T1000 (cell line): ENCODE measurements around the gene C18orf32.
"Not testable (repeated sequence)": the region's sequence is repeated elsewhere in the genome, so short reads cannot be mapped to it uniquely, and the experiment has no call there.

Source experiments
- DNase-seq: peaks from one replicate; lab custom pipeline; 2025; ENCODE audit warnings: mixed read lengths; lab: John Stamatoyannopoulos, UW

The C18orf32 gene

DNA sequence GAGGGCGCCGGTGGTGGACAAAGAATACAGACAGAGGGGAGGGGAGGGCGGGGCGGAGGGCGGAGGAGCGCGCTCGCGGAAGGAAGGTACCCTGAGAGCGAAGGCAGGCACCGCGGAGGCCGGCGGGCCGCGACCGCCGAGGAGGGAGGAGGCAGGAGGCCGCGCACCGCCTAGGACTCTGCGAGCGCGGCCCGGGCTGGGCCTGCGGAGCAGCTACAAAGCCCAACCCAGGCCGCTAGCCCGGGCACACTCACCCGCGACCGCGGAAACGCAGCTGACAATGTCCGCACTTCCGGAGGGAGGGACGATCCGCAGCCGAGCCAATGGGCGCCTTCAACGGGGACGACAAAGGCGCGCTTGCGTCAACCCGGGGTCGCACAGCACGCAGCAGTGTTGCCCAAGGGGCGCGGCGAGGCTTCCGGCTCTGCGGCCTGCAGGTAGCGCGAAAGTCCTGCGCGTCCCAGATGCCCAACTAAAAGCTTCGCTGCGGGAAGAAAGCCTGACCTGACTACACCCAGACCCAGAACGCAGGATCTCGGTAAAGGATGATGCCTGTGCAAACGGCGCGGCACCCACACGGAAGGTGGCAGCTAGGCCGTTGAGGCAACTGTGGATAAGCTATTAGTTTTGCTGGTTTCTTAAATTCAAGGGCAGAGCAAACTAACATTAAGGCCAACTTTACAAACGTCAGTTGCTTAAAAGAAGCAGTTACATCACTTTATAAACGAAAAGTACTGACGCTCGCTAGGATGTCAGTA lies at the start of gene C18orf32:
TSS of gene C18orf32 (minus strand) at position 282 of the 758 bp plus-strand sequence. CDS start 3,486 bp downstream, outside the sequence.
- DNase-seq: peak; percentile 73

- DNase-seq: no peak
Observed at GRCh38 chr18:49534846-49535601, 48.0 kb upstream of the C18orf32 start.

GRCh38 chr18:49531678-49532153 lies 44.7 kb upstream of the C18orf32 start:
- no peak for DNase-seq

DNA sequence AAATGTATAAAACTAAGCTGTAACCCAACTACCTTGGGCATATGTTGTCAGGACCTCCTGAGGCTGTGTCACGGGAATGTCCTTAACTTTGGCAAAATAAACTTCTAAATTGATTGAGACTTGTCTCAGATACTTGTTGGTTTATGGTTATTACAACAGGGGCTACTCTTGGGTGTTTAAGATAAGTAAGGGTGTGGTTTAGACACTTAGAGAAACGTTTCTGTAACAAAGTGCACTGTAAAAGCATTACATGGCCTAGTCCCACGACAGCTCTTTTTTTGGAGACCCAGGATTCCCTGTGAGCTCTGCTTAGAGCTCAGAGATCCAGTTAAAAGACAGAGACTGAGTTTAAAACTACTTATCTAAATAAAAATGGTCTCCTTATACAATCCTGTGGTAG lies 42.6 kb upstream of the C18orf32 start:
- no peak for DNase-seq

DNA sequence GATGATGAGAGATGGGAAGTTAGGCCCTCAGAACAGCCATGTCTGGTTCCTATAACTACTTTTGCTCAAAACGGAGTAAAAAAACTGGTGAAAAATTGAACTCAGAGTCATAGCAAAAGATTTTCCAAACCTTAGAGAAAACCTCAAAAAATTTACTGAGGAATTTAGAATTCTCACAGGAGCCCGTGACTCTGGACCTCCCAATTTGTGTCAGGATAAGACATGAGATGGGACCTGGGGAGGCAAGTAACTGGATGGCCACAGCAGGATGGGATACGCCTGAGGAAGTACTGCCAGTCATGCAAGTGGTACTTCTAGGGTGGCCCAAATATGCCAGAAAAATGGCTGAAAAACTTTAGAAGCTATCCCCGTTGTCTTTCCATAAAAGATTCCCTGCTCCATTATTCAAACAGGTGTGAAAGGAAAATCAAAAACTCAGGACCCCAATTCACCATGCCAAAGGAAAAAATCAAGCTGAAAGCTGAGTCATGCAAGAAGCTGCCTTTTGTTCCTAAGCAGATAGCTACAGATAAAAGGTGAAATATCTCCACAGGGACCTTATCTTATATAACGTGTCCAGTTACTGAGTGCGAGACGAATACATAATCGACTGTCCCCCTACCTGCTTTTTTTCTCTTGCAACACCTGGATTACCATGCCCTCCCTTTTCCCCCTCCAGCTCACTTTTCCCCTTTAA lies 40.7 kb upstream of the C18orf32 start:
- DNase-seq: no peak

GRCh38 chr18:49525981-49526380 lies 38.9 kb upstream of the C18orf32 start:
- no peak for DNase-seq

- DNase-seq: no peak
Observed at GRCh38 chr18:49524951-49525350, 37.9 kb upstream of the C18orf32 start.

GRCh38 chr18:49524349-49524748 lies 37.3 kb upstream of the C18orf32 start:
- DNase-seq: no peak

DNA sequence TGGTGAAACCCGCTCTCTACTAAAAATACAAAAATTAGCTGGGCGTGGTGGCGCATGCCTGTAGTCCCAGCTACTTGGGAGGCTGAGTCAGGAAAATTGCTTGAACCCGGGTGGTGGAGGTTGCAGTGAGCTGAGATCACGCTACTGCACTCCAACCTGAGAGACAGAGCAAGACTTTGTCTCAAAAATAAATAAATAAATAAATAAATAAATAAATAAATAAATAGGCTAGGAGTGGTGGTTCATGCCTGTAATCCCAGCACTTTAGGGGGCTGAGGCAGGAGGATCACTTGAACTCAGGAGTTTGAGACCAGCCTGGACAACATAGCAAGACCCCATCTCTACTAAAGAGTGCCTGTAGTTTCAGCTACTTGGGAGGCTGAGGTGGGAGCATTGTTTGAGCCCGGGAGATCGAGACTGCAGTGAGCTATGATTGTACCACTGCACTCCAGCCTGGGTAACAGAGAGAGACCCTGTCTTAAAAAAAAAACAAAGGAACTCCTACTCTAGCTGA lies 36.6 kb upstream of the C18orf32 start:
- DNase-seq: not testable (repeated sequence)

GRCh38 chr18:49521216-49521835 lies 34.3 kb upstream of the C18orf32 start:
- no peak for DNase-seq

DNA sequence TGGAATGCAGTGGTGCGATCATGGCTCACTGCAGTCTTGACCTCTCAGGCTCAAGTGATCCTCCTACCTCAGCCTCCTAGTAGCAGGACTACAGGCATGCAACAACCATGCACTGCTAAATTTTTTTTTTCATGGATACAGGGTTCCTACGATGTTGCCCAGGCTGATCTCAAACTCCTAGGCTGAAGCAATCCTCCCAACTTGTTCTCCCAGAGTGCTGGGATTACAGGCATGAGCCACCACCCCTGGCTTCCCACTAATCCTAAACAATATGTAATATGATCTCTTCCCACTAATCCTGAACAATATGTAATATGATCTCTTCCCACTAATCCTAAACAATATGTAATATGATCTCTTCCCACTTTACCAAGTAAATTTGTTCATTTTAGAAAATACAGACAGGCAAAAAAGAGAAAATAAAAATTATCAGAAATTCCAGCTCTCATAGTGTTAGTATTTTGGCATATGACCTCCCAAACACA lies 33.7 kb upstream of the C18orf32 start:
- DNase-seq: no peak

DNA sequence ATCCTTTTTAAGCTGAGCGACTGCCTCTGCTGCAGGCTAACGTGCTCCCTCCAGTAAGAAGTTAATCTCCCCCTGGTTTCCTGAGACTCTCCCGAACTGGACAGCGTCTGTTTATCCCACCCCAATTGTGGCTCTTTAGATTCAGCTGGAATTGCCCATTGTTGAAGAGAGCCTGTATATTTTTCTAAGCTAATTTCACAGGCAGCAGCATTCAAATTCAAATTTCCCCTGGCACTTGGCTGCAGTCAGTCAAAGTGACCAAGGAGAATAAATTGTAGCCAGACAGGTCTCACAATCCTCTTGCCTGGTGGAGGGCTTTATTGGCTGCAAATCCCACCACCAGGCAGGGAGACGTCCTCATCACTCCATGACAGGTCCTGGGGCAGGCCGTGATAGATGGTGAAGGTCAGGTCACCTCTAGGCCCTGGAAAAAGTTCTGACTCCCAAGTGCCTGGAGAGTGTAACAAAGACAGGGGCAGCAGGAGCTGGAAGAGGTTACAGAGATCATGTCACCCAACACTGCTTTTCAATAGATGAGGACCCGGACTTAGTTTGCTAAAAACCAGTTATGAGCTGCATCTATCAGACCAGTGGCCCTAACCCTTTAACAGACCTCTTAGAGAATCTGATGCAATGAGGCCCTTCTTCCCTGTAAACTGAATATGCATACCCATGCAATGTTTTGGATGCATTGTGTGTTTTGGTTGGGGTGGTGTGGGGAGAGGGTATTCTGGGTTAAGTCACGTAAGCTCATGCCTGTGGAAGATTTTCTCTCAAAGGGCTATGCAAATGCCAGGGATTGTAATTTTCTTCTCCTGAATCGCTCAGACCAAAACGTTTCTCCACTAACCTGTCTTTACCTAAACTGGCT lies 32.3 kb upstream of the C18orf32 start:
- no peak for DNase-seq

DNA sequence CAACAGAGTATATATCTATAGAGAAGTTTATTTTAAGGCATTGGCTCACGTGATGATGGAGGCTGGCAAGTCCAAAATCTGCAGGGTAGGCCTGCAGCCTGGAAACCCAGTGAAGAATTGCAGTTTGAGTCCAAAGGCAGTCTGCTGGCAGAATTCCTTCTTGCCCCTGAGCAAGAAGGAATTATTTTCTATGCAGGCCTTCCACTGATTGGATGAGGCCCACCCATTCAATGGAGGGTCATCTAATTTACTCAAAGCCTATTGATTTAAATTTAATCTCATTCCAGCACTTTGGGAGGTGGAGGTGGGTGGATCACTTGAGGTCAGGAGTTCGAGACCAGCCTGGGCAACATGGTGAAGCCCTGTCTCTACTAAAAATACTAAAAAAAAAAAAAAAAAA lies 30.4 kb upstream of the C18orf32 start:
- DNase-seq: no peak

DNA sequence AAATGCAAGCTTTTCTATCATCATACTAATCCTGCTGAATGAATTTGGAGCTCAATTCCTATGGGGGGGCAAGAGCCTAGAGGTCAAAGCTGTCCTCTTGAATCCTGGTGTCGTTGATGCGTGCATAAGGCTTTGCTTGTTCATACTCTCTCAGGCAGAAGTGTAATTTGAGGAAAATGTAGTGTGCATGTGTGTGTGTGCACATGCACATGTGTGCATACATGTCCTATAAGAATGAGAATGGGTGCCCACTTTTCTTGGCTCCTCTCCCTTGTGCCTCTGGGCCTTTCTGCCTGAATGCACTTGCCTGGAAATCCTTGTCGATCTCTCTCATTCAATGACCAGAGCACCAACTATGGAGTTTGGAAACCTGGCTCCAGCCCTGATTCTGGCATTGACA lies 28.5 kb upstream of the C18orf32 start:
- no peak for DNase-seq

DNA sequence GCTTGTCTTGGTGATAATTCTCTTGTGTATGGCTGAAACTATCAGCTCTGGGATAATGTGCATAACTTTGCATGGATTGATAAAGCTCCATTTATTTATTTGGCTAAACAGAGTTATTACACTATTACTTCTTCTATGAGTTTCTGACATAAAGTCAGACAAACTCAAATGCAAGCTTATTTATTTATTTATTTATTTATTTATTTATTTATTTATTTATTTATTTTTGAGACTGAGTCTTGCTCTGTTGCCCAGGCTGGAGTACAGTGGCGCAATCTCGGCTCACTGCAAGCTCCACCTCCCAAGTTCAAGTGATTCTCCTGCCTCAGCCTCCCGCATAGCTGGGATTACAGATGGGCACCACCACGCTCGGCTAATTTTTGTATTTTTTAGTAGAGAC lies 28.0 kb upstream of the C18orf32 start:
- DNase-seq: not testable (repeated sequence)

DNA sequence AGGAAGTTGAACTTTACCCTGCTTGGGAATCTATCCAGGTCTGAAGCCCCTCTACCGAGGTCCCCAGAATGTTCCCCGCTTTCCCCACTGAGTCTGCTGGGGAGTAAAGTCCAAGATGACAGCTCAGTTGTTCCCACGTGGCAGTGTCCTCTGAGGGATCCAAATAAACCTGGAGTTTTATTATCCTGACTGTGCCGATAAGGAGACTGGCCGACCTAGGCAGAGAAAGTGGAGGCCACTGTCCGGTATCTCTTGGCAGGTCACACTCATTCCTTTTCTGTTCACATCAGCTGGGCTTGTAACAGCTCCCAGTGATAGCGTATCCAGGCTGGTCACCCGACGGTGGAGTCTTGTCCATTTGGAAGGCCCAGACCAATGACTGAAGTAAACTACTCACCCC lies 27.5 kb upstream of the C18orf32 start:
- DNase-seq: no peak

- not testable (repeated sequence) for DNase-seq
Observed at GRCh38 chr18:49512876-49513275, 25.8 kb upstream of the C18orf32 start.

- no peak for DNase-seq
Observed at GRCh38 chr18:49510393-49511115, 23.5 kb upstream of the C18orf32 start.

GRCh38 chr18:49506438-49506837 lies 19.4 kb upstream of the C18orf32 start:
- not testable (repeated sequence) for DNase-seq

DNA sequence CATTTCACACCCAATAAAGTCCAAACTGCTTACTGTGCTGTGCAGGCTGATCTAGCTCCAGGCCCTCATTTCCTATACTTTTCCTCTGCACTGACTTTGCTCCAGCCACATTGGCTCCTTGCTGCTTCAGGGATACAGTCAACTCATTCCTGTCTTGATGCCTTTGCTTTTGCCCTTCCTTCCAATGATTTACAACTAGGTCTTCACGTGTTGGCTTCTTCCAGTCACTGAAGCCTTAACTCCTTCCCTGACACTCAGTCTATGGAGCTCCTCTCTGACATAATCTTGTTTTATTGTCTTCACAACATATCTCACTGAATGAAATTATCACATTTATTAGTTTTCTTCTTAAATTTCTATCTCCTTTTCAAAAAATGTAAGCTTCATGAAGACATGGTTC lies 16.9 kb upstream of the C18orf32 start:
- DNase-seq: no peak
